SK-N-MC (cell line): ENCODE results near the gene PRICKLE4.

Experiments
- EZH2 ChIP-seq: fragments of 200-600 bp; sonication (generic); IDR thresholded peaks from one replicate; pipeline ENCODE4 v1.6.1; 2017; ENCODE audit warnings: antibody characterized with exemption
- FOXP2 ChIP-seq: optimal IDR thresholded peaks from 2 replicates; pipeline ENCODE3; 2011; ENCODE audit warnings: mild to moderate bottlenecking, moderate library complexity; ENCODE audit not compliant: insufficient read depth; ENCODE audit errors: extremely low read length, control extremely low read depth
- POLR2AphosphoS5 ChIP-seq: IDR thresholded peaks from 2 replicates; pipeline ENCODE4 v1.6.1; 2012; ENCODE audit warnings: mild to moderate bottlenecking, low read depth, low read length, borderline replicate concordance

- TF ChIP-seq EZH2 (no peak), FOXP2 (no peak), POLR2AphosphoS5 (no peak)
Observed at GRCh38 chr6:41759905-41760579, 20.5 kb upstream of the PRICKLE4 start.
